ENCODE measurements around the gene ZNF593OS.

Gene ZNF593OS

GRCh38 chr1:26119892-26120608 is 51.6 kb downstream of the ZNF593OS start:
- TF ChIP-seq, protein P1, sequence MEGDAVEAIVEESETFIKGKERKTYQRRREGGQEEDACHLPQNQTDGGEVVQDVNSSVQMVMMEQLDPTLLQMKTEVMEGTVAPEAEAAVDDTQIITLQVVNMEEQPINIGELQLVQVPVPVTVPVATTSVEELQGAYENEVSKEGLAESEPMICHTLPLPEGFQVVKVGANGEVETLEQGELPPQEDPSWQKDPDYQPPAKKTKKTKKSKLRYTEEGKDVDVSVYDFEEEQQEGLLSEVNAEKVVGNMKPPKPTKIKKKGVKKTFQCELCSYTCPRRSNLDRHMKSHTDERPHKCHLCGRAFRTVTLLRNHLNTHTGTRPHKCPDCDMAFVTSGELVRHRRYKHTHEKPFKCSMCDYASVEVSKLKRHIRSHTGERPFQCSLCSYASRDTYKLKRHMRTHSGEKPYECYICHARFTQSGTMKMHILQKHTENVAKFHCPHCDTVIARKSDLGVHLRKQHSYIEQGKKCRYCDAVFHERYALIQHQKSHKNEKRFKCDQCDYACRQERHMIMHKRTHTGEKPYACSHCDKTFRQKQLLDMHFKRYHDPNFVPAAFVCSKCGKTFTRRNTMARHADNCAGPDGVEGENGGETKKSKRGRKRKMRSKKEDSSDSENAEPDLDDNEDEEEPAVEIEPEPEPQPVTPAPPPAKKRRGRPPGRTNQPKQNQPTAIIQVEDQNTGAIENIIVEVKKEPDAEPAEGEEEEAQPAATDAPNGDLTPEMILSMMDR (IDR thresholded peaks at IDR 0.05) = no peak

All from LNCAP (cell line).